ELR (cell line): ENCODE measurements around the gene PCGF6.
A peak's percentile ranks its signal among the peaks of the same experiment; 100 is the strongest.

ENCODE experiments used
- DNase-seq: peaks from one replicate; pipeline ENCODE4 v3.0.0-alpha.2; 2015; ENCODE audit warnings: low read depth

Gene PCGF6

DNA sequence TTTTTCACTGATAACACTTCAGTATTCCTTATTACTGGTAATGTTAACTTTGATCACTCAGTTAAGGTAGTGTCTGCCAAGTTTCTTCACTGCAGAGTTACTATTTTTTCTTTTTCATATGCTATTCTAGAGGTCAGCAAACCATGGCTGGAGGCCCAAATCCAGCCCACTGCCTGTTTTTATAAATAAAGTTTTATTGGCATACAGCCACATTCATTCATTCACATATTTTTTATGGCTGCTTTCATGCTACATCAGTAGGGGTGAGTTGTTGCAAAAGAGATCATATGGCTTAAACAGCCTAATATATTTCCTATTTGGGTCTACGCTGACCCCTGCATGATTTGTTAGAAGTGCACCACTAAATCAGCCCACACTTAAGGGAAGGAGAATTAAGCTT is 94.3 kb downstream of the PCGF6 start:
- DNase-seq = no peak

DNA sequence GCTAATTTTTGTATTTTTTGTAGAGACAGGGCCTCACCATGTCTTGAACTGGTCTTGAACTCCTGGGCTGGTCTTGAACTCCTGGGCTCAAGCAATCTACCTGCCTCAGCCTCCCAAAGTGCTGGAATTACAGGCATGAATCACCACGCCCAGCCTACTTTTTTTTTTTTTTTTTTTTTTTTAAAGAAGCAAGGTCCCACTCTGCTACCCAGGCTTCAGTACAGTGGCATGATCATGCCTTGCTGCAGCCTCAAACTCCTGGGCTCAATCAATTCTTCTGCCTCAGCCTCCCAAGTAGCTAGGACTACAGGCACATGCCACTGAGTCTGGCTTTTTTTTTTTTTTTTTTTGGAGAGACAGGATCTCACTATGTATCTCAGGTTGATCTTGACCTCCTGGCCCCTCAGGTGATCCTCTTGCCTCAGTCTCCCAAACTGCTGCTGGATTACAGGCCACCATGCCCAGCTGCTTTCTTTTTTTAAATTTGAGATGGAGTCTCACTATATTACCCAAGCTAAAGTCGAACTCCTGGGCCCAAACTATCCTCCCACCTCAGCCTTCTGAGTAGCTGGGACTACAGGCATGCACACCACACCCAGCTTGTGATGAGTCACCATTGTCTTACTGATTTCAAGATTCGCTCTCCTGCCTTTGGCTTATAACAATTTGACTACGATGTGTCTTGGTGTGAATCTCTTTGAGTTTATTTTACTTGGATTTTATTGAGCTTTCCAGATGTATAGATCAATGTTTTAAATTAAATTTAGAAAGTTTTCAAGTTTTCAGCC is 96.2 kb downstream of the PCGF6 start:
- DNase-seq = peak; percentile 79

DNA sequence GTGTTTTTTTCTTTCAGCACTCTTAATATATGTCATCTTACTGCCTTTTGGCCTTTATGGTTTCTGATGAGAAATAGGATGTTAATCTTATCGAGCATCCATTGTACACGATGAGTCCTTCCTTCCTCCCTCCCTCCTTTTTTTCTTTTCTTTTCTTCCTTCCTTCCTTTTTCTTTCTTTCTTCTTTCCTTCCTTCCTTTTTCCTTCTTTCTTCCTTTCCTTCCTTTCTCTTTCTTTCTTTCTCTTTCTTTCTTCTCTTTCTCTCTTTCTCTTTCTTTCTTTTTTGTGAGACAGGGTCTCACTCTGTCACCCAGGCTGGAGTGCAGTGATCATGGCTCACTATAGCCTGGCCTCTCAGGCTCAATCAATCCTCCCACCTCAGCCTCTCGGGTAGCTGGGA is 96.8 kb downstream of the PCGF6 start:
- DNase-seq = no peak
